Measurements from ENCODE around the gene RPTOR.

DNA sequence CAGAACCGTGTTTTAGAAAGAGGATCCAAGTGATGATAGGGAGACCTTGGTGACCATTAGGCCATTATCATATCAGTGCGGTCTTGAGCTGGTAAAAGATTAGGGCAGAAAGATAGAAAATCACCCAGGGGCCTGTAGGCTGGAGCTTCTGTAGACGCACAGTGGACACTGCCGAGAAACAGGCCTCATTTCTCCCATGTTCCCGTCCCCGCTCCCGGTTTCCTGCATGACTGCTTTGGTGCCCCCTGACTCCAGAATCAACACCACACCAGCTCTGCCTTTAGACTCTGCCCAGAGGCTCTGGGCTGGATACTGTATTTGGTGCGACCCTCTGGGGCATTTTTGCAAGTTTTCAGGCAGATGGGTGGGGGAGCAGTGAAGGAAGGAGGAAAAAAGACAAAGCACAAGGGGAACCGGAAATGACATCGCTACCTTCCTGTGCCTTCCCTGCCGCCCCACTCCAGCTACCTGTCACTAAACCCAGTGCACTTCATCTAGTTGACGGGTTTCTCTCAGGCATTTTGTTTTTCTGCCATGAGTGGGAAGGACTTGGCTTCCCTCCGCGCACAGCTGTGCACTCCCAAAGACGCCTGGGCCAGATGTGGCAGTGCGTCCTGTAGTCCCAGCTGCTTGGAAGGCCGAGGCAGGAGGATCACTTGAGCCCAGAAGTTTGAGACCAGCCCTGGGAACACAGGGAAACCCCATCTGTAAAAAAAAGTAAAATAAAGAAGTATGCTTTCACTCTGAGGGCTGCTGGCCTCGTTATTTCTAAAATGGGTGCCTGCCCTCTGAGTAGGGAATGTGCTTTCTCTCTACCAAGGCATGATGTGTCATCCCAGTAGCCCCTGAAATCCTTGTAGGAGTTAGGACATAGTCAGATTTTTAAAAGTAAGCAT lies 214.1 kb downstream of the RPTOR start:
- TF ChIP-seq, protein P1, sequence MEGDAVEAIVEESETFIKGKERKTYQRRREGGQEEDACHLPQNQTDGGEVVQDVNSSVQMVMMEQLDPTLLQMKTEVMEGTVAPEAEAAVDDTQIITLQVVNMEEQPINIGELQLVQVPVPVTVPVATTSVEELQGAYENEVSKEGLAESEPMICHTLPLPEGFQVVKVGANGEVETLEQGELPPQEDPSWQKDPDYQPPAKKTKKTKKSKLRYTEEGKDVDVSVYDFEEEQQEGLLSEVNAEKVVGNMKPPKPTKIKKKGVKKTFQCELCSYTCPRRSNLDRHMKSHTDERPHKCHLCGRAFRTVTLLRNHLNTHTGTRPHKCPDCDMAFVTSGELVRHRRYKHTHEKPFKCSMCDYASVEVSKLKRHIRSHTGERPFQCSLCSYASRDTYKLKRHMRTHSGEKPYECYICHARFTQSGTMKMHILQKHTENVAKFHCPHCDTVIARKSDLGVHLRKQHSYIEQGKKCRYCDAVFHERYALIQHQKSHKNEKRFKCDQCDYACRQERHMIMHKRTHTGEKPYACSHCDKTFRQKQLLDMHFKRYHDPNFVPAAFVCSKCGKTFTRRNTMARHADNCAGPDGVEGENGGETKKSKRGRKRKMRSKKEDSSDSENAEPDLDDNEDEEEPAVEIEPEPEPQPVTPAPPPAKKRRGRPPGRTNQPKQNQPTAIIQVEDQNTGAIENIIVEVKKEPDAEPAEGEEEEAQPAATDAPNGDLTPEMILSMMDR (tag by site-specific recombination; IDR thresholded peaks at IDR 0.05), result no peak
- TF ChIP-seq ZFP37 (tag by site-specific recombination; IDR thresholded peaks at IDR 0.05) (no peak), ZNF555 (tag by site-specific recombination; conservative IDR thresholded peaks at IDR 0.05) (no peak), ZFP41 (tag by site-specific recombination; IDR thresholded peaks at IDR 0.05; ENCODE audit: borderline replicate concordance) (no peak), ZNF629 (tag by site-specific recombination; IDR thresholded peaks at IDR 0.05) (no peak), GFI1B (tag by site-specific recombination; IDR thresholded peaks at IDR 0.05) (no peak)
